Sigmoid colon (tissue), 3 donors: ENCODE measurements around the gene DCLRE1C.

Experiments used
- POLR2A ChIP-seq, 2 donors: fragments of 450-650 bp; IDR thresholded peaks; one replicate each; pipeline ENCODE4 v1.6.1; 2016; ENCODE audit warnings: antibody characterized with exemption in 2 of 2, mild to moderate bottlenecking in 2 of 2, moderate library complexity in 2 of 2
- TF ChIP-seq, protein P1 (sequence below), 4 experiments: fragments of 450-650 bp in 3 of 4; fragments of 200-600 bp in 1 of 4; IDR thresholded peaks; one replicate each; pipeline ENCODE4 v1.5.1; 2016 to 2019; ENCODE audit warnings: antibody characterized with exemption in 4 of 4, mild to moderate bottlenecking in 3 of 4, moderate library complexity in 2 of 4

- TF ChIP-seq POLR2A (IDR thresholded peaks at IDR 0.05) = no peak
- TF ChIP-seq, protein P1, sequence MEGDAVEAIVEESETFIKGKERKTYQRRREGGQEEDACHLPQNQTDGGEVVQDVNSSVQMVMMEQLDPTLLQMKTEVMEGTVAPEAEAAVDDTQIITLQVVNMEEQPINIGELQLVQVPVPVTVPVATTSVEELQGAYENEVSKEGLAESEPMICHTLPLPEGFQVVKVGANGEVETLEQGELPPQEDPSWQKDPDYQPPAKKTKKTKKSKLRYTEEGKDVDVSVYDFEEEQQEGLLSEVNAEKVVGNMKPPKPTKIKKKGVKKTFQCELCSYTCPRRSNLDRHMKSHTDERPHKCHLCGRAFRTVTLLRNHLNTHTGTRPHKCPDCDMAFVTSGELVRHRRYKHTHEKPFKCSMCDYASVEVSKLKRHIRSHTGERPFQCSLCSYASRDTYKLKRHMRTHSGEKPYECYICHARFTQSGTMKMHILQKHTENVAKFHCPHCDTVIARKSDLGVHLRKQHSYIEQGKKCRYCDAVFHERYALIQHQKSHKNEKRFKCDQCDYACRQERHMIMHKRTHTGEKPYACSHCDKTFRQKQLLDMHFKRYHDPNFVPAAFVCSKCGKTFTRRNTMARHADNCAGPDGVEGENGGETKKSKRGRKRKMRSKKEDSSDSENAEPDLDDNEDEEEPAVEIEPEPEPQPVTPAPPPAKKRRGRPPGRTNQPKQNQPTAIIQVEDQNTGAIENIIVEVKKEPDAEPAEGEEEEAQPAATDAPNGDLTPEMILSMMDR (IDR thresholded peaks at IDR 0.05) = no peak
Measured at GRCh38 chr10:14924013-14924412, 29.9 kb downstream of the DCLRE1C start.
